Fibroblast of lung (primary cell): Measurements from ENCODE around the gene ESD. TPM values are rescaled to one million over a fixed set of nuclear protein-coding genes. Genes with fewer than 3 reads are reported as not detected.
A peak's percentile ranks its signal among the peaks of the same experiment; 100 is the strongest.

Experiments
- DNase-seq, 2 donors: peaks; one replicate each; pipeline versions ENCODE4 v3.0.0 to v3.0.0-alpha.2; 2010; ENCODE audit warnings: low read depth in 2 of 2
- H2AFZ ChIP-seq: 2 replicates; pipeline ENCODE4 v1.5.1; 2012; ENCODE audit warnings: low read length, control low read depth, inconsistent platforms
- H3K27ac ChIP-seq: 2 replicates; pipeline ENCODE4 v1.5.1; 2011; ENCODE audit warnings: low read length, control low read depth; ENCODE audit not compliant: insufficient read depth
- H3K27me3 ChIP-seq: 2 replicates; pipeline ENCODE4 v1.5.1; 2011; ENCODE audit warnings: mild to moderate bottlenecking, low read length; ENCODE audit not compliant: control insufficient read depth, insufficient read depth
- H3K36me3 ChIP-seq: 2 replicates; pipeline ENCODE4 v1.5.1; 2011; ENCODE audit warnings: low read length; ENCODE audit not compliant: control insufficient read depth, insufficient read depth
- H3K4me1 ChIP-seq: 2 replicates; pipeline ENCODE4 v1.5.1; 2011; ENCODE audit warnings: low read length; ENCODE audit not compliant: control insufficient read depth, insufficient read depth; ENCODE audit errors: extremely low read depth
- H3K4me2 ChIP-seq: 2 replicates; pipeline ENCODE4 v1.5.1; 2011; ENCODE audit warnings: low read length, control low read depth; ENCODE audit not compliant: insufficient read depth; ENCODE audit errors: extremely low read depth
- H3K4me3 ChIP-seq, 4 experiments: fragments of 200-600 bp in 1 of 4; sonication (generic) in 1 of 4; replicated peaks in 1 of 4; 2 replicates each; pipeline ENCODE4 v1.5.1; 2011 to 2016; ENCODE audit warnings: low read length in 4 of 4, low read depth in 3 of 4, mild to moderate bottlenecking in 3 of 4, control low read depth in 2 of 4, inconsistent platforms in 1 of 4, mixed read lengths in 1 of 4; ENCODE audit not compliant: insufficient read depth in 1 of 4; ENCODE audit errors: control extremely low read depth in 1 of 4
- H3K79me2 ChIP-seq: 2 replicates; pipeline ENCODE4 v1.5.1; 2012; ENCODE audit warnings: mild to moderate bottlenecking, low read length, inconsistent platforms; ENCODE audit not compliant: control insufficient read depth, insufficient read depth
- H3K9ac ChIP-seq: 2 replicates; pipeline ENCODE4 v1.5.1; 2011; ENCODE audit warnings: mild to moderate bottlenecking, low read length, control low read depth; ENCODE audit not compliant: insufficient read depth
- H3K9me3 ChIP-seq: 2 replicates; pipeline ENCODE4 v1.5.1; 2012; ENCODE audit warnings: low read depth, low read length; ENCODE audit not compliant: control insufficient read depth, insufficient read depth
- H4K20me1 ChIP-seq: 2 replicates; pipeline ENCODE4 v1.5.1; 2011; ENCODE audit warnings: low read length; ENCODE audit not compliant: control insufficient read depth, insufficient read depth; ENCODE audit errors: extremely low read depth
- EZH2 ChIP-seq: IDR thresholded peaks from 2 replicates; pipeline ENCODE4 v1.5.1; 2012; ENCODE audit warnings: low read length, control low read depth, mild to moderate bottlenecking; ENCODE audit errors: missing control alignments
- polyA plus RNA-seq, 2 donors: library from polyadenylated mRNA; depleted of rRNA in 1 of 2; stranded (reverse) in 1 of 2; unstranded in 1 of 2; fragments of >200 nt; gene quantifications; 2 replicates each; pipeline ENCODE4 v1.2.1, GENCODE V29; 2011 to 2012; ENCODE audit warnings: missing spikeins in 1 of 2
- total RNA-seq: library from RNA; depleted of rRNA; stranded (reverse); fragments of >200 nt; gene quantifications from 2 replicates; pipeline ENCODE4 v1.2.1, GENCODE V29; 2014
- TF ChIP-seq, protein P1 (sequence below), 2 donors: IDR thresholded peaks in 1 of 2; conservative IDR thresholded peaks in 1 of 2; 1 replicate in 1 of 2; 2 replicates in 1 of 2; pipeline ENCODE4 v1.5.1; 2011 to 2012; ENCODE audit warnings: low read length in 2 of 2, control low read depth in 1 of 2, inconsistent platforms in 1 of 2, low read depth in 1 of 2, mild to moderate bottlenecking in 1 of 2

ESD gene
- total and polyA plus RNA-seq, 2 donors (not counting 1 experiment from before 2014, with no cell fraction given) = 118 to 193 TPM

DNA sequence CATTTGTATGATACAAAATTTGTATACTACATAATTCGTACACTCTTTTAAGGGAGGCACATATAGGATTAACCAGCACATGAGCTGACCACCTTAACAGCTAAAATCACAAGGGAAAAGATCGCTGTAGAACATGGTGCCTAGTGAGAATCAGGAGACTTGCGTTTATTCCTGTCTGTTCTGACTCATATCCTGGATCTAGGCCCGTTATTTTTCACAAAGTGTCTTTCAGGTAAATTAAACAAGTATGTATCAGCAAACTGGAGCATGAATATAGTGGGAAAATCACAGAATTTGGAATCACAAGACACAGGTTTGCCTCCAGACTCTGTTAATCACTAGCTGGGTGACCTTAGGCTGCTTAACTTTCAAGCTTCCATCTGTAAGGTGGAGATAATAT, 47.5 kb upstream of the ESD start:
- DNase-seq = peak in 1 of 2 donors; percentile 20
- no peak for TF ChIP-seq EZH2
- TF ChIP-seq, protein P1, sequence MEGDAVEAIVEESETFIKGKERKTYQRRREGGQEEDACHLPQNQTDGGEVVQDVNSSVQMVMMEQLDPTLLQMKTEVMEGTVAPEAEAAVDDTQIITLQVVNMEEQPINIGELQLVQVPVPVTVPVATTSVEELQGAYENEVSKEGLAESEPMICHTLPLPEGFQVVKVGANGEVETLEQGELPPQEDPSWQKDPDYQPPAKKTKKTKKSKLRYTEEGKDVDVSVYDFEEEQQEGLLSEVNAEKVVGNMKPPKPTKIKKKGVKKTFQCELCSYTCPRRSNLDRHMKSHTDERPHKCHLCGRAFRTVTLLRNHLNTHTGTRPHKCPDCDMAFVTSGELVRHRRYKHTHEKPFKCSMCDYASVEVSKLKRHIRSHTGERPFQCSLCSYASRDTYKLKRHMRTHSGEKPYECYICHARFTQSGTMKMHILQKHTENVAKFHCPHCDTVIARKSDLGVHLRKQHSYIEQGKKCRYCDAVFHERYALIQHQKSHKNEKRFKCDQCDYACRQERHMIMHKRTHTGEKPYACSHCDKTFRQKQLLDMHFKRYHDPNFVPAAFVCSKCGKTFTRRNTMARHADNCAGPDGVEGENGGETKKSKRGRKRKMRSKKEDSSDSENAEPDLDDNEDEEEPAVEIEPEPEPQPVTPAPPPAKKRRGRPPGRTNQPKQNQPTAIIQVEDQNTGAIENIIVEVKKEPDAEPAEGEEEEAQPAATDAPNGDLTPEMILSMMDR (conservative IDR thresholded peaks at IDR 0.05 in 1 of 2, IDR thresholded peaks at IDR 0.05 in 1 of 2; ENCODE audit: low read depth in 1 of 2, low read length in 2 of 2) = no peak

GRCh38 chr13:46839399-46839798, 42.4 kb upstream of the ESD start:
- Histone ChIP-seq H3K4me1 (no peaks in the 10 kb centered on the region), H3K27me3 (no peaks in the 10 kb centered on the region), H3K9me3 (no peaks in the 10 kb centered on the region), H3K4me3 (no peak overlapping the region), H3K36me3 (no peaks in the 10 kb centered on the region), H3K79me2 (no peaks in the 10 kb centered on the region), H2AFZ (no peak overlapping the region), H3K27ac (no peak overlapping the region), H4K20me1 (no peaks in the 10 kb centered on the region), H3K9ac (no peak overlapping the region), H3K4me2 (no peak overlapping the region)
- TF ChIP-seq EZH2 = no peak
- TF ChIP-seq, protein P1 (conservative IDR thresholded peaks at IDR 0.05 in 1 of 2, IDR thresholded peaks at IDR 0.05 in 1 of 2; ENCODE audit: low read depth in 1 of 2, low read length in 2 of 2) = no peak
- peak in 1 of 2 donors; percentile 8 for DNase-seq

More for the DNA sequence above, 47.5 kb upstream of the ESD start:
- Histone ChIP-seq H3K4me1 (no peaks in the 10 kb centered on the region), H3K27ac (no peak overlapping the region), H3K4me3 (no peak overlapping the region), H3K79me2 (no peaks in the 10 kb centered on the region), H3K36me3 (no peaks in the 10 kb centered on the region), H2AFZ (no peak overlapping the region), H3K9me3 (no peaks in the 10 kb centered on the region), H4K20me1 (no peaks in the 10 kb centered on the region), H3K4me2 (no peak overlapping the region), H3K9ac (no peak overlapping the region), H3K27me3 (no peaks in the 10 kb centered on the region)

- no peak overlapping the region for H3K4me2 ChIP-seq
- no peaks in the 10 kb centered on the region for H4K20me1 ChIP-seq
- no peak overlapping the region for H3K4me3 ChIP-seq
- no peak overlapping the region for H3K9ac ChIP-seq
- TF ChIP-seq EZH2 = no peak
- TF ChIP-seq, protein P1 (conservative IDR thresholded peaks at IDR 0.05 in 1 of 2, IDR thresholded peaks at IDR 0.05 in 1 of 2; ENCODE audit: low read depth in 1 of 2, low read length in 2 of 2) = no peak
- H3K9me3 ChIP-seq = no peaks in the 10 kb centered on the region
- DNase-seq = no peak
- H2AFZ ChIP-seq = no peak overlapping the region
- no peaks in the 10 kb centered on the region for H3K36me3 ChIP-seq
- H3K4me1 ChIP-seq = no peaks in the 10 kb centered on the region
- H3K79me2 ChIP-seq = no peaks in the 10 kb centered on the region
- H3K27me3 ChIP-seq = no peaks in the 10 kb centered on the region
- no peak overlapping the region for H3K27ac ChIP-seq
Measured at GRCh38 chr13:46834657-46835056, 37.7 kb upstream of the ESD start.
